ENCODE results near the gene RELT.
A peak's percentile ranks its signal among the peaks of the same experiment; 100 is the strongest.

Gene RELT

DNA sequence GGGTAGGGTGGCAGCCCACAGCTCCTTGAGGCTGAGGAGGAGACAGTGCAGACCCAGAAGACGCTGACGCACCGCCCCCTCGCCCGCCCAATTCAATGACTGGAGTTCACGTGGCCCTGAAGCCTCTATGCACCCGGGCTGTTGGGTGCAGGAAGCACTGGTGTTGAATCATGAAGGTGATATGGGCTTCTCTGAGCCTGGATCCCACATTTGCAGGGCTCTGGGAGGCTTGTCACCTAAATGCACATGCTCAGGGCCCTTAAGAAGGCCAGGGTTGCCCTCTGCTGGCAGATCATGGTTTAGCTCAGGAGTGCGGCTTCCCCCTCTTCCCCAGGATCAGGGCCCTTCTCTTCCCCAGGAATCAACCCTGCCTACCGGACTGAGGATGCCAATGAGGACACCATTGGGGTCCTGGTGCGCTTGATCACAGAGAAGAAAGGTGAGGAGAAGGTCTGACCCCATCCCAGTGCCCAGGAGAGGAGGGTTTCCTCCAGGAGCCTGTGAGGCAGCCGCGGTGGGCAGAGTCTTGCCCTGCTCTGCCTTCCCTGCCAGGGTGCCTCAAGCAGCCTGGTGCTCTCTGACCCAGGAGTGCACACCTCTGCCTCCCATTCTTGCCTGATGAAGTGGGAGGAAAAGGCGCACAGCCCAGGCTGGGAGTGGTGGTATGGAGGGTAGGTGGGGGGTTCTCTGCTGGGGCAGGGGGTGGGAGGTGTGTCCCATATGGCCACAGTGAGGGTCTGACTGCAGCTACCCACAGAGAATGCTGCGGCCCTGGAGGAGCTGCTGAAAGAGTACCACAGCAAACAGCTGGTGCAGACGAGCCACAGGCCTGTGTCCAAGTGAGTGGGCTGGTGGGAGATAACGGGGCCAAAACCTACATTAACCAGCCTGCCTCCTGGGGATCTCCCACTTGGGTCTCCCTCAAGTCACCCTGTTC, 17.5 kb downstream of the RELT start:
- peak; percentile 39 for DNase-seq

DNA sequence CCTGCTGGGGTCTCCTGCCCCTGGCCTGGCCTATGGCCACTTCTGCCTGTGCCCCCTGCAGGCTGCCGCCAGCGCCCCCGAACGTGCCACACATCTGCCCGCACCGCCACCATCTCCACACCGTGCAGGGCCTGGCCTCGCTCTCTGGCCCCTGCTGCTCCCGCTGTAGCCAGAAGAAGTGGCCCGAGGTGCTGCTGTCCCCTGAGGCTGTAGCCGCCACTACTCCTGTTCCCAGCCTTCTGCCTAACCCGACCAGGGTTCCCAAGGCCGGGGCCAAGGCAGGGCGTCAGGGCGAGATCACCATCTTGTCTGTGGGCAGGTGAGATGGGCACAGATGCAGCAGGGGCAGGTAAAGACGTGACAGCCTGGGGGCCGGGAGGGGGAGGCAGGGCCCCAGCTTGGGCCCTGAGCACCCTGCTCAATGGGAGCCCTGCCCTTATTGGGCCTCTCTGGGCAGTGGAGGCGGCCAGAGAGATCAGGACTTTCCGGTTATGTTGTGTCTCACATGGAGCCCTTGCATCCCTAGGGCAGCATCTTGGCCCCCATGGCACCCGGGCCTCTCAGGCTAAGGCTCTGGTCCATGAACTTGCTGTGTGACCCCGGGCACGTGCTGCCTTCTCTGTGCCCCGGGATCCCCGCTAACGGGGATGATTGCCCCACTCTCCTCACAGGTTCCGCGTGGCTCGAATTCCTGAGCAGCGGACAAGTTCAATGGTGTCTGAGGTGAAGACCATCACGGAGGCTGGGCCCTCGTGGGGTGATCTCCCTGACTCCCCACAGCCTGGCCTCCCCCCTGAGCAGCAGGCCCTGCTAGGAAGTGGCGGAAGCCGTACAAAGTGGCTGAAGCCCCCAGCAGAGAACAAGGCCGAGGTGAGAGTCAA, 18.5 kb downstream of the RELT start:
- no peak for DNase-seq

DNA sequence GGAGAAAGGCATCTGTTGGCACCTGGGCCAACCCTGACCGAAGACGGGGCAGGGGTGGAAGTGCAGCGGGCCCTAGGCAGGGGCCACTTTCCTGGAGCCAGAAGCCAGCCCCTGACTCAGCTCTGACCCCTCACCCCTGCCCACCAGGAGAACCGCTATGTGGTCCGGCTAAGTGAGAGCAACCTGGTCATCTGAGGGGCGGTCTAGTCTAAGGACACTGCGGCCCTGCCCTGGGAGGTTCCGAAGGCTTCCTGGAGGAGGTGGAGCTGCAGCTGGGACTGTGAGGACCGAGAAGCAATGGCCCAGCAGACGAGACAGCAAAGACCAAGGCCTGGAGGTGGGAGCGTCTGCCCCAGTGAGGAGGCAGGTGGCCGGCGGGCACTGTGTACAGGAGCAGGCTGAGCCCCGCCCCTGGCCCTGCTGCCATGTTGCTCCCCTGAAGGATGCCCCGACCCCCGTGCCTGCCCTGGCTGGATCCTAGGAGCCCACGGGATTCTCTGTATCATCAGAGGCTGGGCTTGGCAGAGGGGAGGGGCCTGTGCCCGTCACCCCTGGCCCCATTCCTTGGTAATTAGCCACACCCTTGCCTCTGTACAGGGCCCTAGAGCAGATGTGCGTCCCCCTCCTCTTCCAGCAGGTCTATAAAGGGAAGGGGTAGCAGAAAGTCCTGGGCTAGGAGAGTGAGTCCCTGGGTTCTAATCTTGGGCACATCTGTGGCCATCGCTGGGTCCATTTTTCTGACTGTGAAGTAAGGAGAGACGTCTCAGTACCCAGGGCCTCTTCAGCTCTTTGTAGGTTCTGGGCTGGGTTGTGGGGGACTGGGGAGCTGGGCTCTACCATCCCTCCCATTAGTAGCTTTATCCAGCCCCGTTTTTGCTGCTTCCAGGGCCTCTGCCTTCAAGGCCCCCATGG, 19.4 kb downstream of the RELT start:
- no peak for DNase-seq

DNA sequence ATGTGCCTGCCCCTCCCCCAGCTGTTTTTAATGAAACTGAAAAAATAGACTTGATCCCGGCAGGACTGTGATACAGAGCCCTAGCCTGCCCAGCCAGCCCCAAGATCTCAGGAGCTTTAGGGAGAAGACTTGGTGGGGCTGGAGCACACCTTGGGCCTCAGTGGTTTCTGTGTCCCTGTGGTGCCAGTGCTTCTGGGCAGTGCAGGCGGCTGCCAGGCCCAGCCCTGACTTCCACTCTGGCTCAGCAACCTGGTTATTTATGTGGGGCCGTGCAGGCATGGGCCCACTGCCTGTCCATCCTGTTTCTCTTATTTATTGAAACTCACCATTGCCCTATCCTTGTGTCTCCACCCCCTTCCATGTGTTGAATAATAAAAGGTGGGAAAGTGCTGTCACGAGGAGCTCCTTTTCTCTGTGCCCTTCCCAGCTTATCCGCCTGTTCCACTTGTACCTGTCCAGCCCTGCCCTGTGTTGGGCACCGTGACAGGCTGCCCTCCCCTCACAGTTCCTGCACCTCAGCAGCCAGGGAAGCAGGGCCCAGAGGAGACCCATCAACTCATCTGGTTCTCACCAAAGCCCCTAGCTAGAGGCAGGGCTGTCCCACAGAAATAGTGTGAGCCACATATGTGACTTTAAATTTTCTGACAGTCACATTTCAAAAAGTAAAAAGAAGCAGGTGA, 20.2 kb downstream of the RELT start:
- no peak for DNase-seq

DNA sequence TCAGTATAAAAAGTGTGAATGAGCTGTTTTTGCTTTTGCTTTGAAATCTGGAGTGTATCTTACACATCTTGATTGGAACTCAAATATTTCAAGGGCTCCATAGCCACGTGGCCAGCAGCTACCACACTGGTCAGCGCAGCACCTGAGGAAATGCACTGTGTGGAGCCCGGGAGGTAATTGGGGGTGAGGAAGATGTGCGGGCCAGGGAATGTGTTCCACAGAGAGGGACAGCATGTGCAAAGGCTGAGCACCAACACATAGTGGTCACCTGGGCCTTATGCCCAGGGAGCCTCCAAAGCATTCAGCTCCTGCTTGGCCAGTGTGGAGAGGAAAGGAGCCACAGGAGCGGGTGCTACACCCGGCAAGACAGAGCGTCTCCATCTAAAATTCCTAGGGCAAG, 20.8 kb downstream of the RELT start:
- no peak for DNase-seq

DNA sequence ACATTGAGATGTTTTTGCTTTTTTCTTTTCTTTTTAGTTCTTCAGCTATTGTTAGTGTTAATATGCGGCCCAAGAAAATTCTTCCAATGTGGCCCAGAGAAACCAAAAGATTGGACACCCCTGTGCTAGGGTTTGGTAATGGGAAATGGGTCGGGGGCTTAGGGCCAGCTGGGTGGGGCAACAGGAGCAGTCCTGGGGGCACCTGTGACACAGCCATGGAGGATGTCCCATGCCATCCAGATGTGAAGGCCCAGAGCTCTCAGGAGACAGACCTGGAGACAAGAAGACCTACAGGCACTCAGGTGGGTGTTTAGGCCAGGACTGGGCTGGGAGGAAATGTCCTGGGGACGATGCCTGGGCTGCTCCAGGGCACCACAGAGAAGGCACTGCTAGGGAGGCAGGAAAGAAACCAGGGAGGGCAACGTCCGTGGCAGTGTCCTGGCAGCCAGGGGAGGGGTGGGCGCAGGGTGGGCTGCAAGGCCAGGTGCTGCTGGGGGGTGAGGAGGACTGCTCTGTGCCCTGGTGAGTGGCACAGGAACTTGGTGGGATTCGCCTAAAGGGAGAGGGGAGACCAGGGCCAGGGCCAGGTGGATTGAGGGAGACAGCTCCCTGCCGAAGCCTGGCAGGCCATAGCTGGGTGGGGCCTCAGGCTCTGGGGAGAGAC, 21.4 kb downstream of the RELT start:
- DNase-seq = no peak

DNA sequence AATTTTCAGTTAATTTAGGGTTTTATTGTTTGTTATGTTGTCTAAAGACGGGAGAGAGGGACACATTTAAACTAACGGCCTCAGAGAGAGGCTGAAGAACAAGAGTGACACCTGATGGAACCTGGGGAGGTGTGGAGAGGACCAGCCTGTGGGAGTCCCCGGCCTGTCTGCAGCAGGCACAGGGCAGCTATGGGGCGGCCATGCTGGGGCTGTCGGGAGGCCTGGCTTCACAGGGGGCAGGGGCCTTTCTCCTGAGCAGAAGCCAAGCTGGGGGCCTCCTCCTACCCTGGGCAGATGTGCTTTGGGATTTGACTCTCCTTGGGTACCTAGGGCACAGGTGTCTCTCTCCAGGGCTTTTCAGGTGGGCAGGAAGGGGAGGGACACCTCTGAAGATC, 21.9 kb downstream of the RELT start:
- DNase-seq = no peak

DNA sequence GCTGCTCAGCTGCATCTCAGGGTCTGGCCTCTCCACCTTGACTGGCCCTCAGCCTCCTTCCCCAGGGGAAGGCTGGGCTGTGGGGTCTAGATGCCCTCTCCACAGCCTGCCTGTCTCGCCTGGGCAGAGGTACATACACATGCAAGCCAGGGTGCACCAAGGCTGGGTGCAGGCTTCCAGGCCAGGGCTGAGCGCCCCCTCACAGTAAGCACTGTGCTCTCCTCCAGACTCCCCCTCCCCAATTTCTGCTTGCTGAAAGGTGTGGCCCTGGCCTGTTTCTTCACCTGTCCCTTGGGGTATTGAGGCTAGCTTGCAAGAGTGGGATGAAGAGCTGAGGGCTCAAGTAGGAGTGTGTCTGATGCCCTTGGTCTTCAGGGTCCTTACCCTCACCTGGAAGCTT, 22.5 kb downstream of the RELT start:
- DNase-seq = no peak

DNA sequence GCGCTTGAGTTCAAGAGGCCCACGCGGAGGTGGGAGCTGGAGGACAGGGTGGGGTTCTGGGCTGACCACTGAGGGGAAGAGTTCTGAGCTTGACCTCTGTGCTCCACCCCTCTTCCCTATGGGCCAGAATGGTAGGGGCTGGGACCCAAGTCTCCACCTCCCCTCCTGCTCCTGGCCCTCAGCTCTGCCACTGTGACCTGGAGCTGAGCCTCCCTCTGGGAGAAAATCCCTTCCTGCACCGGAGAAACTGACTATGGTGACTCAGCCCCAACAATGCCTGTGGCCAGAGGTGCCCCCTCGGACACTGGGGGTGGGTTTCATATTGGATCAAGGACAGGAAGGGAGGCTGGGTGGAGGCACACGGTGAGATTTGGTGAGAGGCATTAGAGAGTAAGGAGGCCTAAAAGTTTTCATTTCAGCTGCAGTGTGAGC, 23.0 kb downstream of the RELT start:
- DNase-seq = no peak

DNA sequence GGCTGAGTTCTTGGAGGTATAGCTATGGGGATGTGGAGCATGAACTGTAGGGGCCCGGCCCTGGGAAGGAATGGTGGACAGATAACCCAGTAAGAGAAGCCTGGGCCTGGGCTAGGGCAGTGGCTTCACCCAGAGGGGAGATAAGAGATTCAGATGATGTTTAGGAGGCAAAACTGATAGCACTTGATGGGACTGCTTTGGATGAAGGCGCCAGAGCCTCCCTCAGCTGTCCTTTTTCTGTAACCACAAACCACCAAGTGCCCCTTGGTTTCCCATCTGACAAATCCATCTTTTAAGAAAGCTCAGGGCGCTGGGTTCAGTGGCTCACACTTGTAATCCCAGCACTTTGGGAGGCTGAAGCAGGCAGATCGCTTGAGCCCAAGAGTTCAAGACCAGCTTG, 23.4 kb downstream of the RELT start:
- no peak for DNase-seq

DNA sequence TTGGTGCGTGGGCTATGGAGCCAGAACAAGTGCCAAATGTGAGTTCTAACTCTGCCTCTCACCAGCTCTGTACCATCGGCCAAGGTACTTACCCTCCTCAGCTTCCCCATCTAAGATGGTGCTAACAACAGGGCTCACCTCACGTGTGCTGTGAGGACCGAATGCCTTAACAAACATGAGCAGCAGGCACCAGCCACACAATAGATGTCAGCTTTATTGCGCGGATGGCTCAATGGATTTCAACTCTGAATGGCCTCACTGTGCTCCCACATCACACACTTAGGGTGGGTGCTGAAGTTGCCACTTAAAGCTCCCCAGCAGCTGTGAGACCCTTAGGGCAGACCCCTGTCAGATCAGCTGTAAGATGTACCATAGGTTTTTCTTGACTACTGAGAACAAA, 24.1 kb downstream of the RELT start:
- DNase-seq = no peak

DNA sequence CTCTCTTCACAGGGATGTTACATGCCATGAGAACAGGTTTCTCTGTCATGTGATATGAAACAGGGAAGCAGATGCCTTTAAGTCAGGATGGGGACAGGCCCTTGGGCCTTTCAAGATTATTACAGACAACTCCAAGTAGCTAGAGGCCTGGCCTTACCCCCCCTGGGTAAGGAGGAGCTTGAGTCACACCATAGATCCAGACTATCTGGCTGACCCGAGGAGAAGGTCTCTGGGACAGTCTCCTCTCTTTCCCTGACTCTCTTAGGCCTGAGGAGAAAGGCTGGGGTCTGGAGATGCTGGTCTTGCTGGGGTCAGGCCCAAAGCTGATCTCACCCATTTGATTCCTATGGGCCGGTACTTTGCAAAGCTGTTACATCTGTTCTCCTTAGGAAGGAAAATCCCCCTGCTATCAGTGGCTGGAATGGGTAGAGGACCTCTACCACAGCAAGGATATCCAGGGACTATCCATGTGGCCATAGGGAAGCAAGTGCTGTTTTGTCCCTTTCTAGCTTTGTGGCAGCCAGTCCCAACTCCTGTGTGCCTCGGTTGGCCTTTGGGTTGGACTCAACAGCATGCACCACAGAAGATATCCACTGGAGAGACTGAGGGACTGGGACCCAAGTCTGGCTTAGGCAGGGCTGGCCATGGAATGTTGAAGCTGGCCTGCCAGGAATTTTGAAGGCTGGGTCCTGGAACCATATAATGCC, 25.2 kb downstream of the RELT start:
- DNase-seq = no peak

DNA sequence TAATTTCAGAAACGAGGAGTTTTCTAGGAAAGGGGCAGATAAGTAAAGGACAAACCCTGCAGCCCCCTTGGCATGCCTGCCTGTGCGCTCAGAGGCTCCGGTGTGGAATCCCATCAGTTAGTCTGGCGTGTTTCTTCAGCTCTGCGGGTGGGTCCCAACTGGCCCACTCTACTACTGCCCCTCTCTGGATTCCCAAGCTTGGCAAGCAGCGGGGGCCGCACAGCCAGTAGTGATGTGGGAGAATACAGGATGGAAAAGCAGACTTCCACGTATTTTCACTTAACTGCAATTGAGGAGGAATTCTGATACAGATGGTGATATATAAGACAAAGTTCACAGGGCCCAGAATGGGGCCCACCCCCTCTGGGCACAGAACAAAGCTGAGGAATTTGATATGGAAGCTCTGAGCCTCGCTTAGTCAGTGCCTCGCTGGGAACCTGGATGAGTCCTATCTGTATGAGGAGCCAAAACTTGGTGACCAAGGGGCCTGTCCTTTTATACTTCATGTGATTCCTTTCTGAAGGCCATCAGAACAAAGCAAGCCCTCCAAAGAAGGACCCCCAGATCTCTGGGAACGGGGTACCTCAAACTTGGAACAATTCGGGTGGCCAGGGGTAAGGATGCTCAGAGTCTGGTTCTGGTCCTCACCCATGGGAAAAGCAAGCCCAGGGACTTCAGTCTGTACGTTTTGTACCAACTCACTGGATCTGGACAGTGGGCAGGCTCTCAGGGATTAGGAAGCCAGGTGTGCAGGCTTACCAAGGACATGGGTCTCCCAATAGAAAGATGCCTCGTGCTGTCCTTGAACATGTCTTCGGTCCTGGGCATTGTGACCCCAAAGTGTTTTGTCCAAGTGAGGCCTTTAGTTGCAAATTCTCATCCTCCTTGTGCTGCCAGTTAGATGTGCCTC, 26.0 kb downstream of the RELT start:
- no peak for DNase-seq

DNA sequence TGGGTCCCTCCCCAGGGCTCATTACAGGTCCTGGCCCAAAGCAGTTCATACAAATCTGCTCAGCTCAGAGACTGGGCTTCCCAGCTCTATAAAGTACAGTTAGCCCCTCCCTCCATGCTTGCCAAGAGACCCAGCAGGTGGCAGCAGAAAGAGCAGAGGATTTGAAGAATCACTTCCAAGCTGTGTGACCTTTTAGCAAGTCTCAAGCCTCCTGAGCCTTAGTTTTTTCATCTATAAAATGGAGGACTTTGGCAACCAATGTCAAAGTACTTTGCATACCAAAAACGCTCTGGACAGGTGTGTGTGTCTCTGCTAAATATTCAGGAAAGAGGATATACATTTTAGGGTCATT, 26.6 kb downstream of the RELT start:
- no peak for DNase-seq

DNA sequence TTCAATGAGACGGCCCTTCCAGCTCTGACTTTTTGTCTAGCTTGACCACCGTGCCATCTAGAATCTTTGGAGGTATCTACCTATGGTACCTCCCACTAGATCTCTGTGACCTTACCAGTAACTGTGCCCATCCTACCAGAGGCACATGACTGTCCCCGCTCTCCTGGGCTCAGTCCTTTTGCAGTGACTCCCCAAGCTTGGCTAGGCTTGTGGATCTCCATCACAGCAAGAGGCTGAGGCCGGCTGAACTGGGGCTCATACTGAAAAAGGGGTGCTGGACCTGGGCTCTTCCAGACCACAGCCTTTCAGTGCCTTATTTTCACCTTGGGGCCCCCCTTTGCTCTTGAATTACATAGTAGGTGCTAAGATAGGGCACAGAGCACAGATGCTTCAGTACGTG, 27.3 kb downstream of the RELT start:
- DNase-seq = no peak

DNA sequence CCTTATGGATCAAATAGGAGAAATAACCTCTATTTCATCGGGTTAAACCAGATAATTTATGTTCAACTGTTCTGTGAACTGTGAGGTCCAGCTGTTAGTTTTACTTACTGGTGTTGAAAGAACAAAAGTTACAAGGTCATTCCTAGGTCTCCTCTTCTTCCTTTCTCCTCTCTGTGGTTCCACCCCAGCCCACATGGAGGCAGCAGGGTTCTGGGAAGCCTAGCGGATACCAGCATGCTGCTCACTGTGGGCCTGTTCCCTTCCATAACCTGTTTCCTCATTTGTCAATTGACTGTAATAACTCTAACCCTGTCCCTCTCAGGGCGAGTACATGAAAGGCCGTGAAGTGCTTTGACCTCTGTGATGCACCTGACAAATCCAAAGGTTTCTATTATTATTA, 27.8 kb downstream of the RELT start:
- peak; percentile 34 for DNase-seq

DNA sequence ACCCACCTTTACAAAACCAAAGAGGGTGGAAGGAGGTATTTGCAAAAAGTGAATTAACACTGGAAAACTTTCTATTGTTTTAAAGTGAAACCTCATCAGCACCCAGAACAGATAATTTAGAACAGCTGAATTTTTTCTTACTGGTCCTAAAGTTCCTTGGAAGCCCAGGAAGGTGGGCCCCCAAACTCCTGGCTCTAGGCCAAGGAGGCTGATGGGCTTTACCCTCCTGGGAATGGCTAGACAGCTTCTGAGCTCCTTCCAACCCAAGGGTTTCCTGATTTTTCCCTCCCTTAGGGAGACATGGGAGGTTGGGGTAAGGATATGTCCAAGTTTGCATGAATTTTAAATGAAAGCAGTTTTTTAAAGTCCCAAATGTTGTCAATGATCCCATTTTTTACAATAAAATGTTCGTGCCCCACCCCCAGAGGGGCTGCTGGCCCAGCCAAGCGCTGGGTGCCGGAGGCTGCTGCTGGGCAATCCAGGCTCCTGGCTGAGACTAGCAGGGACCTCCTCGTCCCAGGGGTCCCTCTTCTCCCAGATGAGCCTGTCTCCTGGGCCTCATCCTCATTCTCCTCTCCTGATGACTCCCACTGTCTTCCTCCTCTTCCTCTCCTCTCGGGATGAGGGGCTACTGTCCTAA, 28.4 kb downstream of the RELT start:
- DNase-seq = no peak

DNA sequence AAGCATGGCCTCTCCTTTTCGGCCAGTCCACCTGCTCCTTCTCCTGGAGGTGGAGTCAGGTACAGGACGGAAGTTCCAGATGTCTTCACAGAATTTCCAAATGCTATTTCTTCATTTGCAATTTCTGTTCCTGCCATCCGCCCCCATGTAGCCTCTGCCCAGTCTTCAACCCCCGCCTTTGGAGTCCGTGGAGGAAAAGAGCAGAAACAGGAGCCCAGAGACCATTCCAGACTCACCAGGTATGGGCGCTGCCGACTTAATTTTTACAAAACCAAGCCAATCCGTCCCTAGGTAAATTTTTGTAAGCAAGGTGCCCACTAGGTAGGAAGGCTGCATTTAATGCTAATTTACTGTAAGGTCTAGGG, 28.9 kb downstream of the RELT start:
- DNase-seq = no peak

DNA sequence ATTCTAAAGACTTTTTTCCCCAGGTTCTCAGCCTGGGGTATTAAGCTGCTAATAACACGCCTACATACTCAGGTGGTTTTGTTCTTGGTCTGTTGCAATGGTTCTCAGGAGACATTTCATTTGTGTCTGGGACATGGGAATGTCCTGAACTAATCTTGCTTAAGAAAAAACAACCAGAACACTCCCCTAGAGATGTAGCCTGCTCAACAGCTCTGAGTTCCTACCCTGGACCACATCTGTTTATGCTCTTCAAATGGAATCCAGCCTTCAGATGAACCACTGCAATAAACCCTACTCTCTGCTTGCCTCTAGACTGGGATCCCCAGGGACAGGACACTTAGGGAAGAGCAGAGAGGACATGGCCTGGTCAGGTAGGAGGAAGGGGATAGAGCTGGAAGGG, 29.9 kb downstream of the RELT start:
- no peak for DNase-seq

DNA sequence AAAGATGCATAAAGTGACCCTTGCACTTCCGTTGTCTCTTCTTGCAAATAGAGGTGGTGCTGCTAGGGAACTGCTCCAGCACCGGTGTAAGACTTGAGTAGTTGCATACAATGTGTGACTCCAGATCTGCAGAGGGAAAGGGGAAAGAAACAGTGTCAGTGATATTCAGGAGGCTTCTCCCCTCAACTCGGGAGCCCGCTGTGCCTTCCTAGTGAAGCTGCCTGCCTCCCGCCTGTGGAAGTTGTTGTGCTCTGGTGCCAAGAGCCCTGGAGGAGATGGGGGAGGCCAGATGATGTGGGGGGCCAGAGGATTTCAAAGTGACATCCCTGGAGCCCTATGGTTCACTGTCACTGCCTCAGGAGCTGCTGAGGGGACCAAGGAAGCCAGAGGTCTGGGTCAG, 30.4 kb downstream of the RELT start:
- DNase-seq = no peak

Measured in NCI-H446 treated with DMSO at 0.1 percent for 48 hours (cell line).